Spleen (tissue), 13 donors: ENCODE results near the gene SPATC1L. TPM values are rescaled to one million over a fixed set of nuclear protein-coding genes. Genes with fewer than 3 reads are reported as not detected.
A peak's percentile ranks its signal among the peaks of the same experiment; 100 is the strongest.

Experiments used
- DNase-seq: peaks from one replicate; pipeline ENCODE4 v3.0.0-alpha.2; 2020
- H3K27ac ChIP-seq, 8 donors: fragments of 200-600 bp; sonication (generic) in 7 of 8; 1 replicate in 4 of 8; 2 replicates in 4 of 8; pipeline versions ENCODE4 v1.5.0 to v1.8.0; 2016 to 2021; ENCODE audit warnings: inconsistent platforms in 4 of 8, mild to moderate bottlenecking in 4 of 8, moderate library complexity in 1 of 8
- H3K27me3 ChIP-seq, 7 donors: fragments of 200-600 bp; sonication (generic) in 6 of 7; replicated peaks in 1 of 7; 1 replicate in 4 of 7; 2 replicates in 3 of 7; pipeline versions ENCODE4 v1.5.0 to v1.8.0; 2016 to 2021; ENCODE audit warnings: inconsistent platforms in 3 of 7, mild to moderate bottlenecking in 1 of 7
- H3K36me3 ChIP-seq, 6 donors: fragments of 200-600 bp; sonication (generic) in 5 of 6; 1 replicate in 4 of 6; 2 replicates in 2 of 6; pipeline versions ENCODE4 v1.5.0 to v1.8.0; 2016 to 2021; ENCODE audit warnings: inconsistent platforms in 2 of 6
- H3K4me1 ChIP-seq, 6 donors: fragments of 200-600 bp; sonication (generic) in 5 of 6; 1 replicate in 3 of 6; 2 replicates in 3 of 6; pipeline versions ENCODE4 v1.5.0 to v1.8.0; 2016 to 2021; ENCODE audit warnings: inconsistent platforms in 3 of 6
- H3K4me3 ChIP-seq, 8 donors: fragments of 200-600 bp; sonication (generic) in 7 of 8; 1 replicate in 4 of 8; 2 replicates in 4 of 8; pipeline versions ENCODE4 v1.5.0 to v1.8.0; 2016 to 2021; ENCODE audit warnings: inconsistent platforms in 4 of 8, mild to moderate bottlenecking in 4 of 8, moderate library complexity in 2 of 8
- H3K9me3 ChIP-seq, 8 donors: fragments of 200-600 bp; sonication (generic) in 7 of 8; 1 replicate in 4 of 8; 2 replicates in 4 of 8; pipeline versions ENCODE4 v1.5.0 to v1.8.0; 2016 to 2021; ENCODE audit warnings: inconsistent platforms in 4 of 8
- POLR2A ChIP-seq, 3 donors: fragments of 450-650 bp; IDR thresholded peaks; one replicate each; pipeline ENCODE4 v1.5.1; 2017; ENCODE audit warnings: antibody characterized with exemption in 3 of 3, mild to moderate bottlenecking in 1 of 3
- POLR2AphosphoS5 ChIP-seq, 3 donors: sonication (generic); formaldehyde crosslinking; IDR thresholded peaks; one replicate each; pipeline ENCODE4 v1.5.1; 2017; ENCODE audit warnings: antibody characterized with exemption in 3 of 3
- WGBS, 5 donors: extraction: QIAGEN DNeasy Blood & Tissue Kit in 3 of 5; methylation state at CpG; one replicate each; pipeline versions ENCODE4 v1.1.5 to v1.1.7; 2013 to 2018; 5-methylcytosine and 5-hydroxymethylcytosine counted together
- intact Hi-C: fragments of 100-400 bp; cut with DNase I; formaldehyde crosslinking; loops from one replicate; pipeline ENCODE4 v1.15.0; 2023; ENCODE audit warnings: low total_unique reads
- long read RNA-seq, 2 donors: transcript quantifications; one replicate each; lab custom pipeline, GENCODE V29; 2026
- polyA plus RNA-seq, 3 donors: library from polyadenylated mRNA; stranded (reverse); fragments of 200-250 nt; gene quantifications; one replicate each; pipeline ENCODE4 v1.2.1, GENCODE V29; 2013
- total RNA-seq, 7 donors: library from RNA; depleted of rRNA in 3 of 7; stranded (reverse); fragments of >200 nt in 3 of 7; fragmentation: NEBNext Ultra II Directional in 4 of 7; extraction: Animal tissue kit (Norgen Biotek cat#: 25700) in 4 of 7; gene quantifications; one replicate each; pipeline versions ENCODE4 v1.1.0 to v1.2.1, GENCODE V29; 2016 to 2021
- TF ChIP-seq, protein P1 (sequence below), 11 experiments: fragments of 200-600 bp in 7 of 11; fragments of 450-650 bp in 4 of 11; sonication (generic) in 4 of 11; IDR thresholded peaks in 8 of 11; conservative IDR thresholded peaks in 3 of 11; 1 replicate in 7 of 11; 2 replicates in 4 of 11; pipeline versions ENCODE4 v1.4.0 to v1.8.0; 2016 to 2021; ENCODE audit warnings: antibody characterized with exemption in 11 of 11, inconsistent platforms in 4 of 11, mild to moderate bottlenecking in 1 of 11
- donor health status: healthy with polysubstance abuse.
- donor health status: DM: no; HTN: no; CAD: no; lungs with moderate emphysema.
- donor health status: DM: no; HTN: no; CAD: no.
- donor health status: Bipolar disorder and iron deficiency.
- donor health status: healthy.
- donor health status: DM: no; HTN: no; CAD: no.
- donor health status: DM: yes; HTN: yes; CAD: no.

Gene SPATC1L
- total RNA-seq: 10 to 100 TPM in 2 of 7 donors, 1 to 10 TPM in 5; 4.4 to 10.5 (median 7.7) TPM
- 10 to 100 TPM; 10.8 to 13.4 (median 13.1) TPM for polyA plus RNA-seq
- long read RNA-seq, donor 1, partial matches to known transcripts: 0 of 2 reads
- long read RNA-seq, donor 1, other reads (novel, unspliced or antisense): 0 of 2 reads
- long read RNA-seq, donor 2: 0 reads

DNA sequence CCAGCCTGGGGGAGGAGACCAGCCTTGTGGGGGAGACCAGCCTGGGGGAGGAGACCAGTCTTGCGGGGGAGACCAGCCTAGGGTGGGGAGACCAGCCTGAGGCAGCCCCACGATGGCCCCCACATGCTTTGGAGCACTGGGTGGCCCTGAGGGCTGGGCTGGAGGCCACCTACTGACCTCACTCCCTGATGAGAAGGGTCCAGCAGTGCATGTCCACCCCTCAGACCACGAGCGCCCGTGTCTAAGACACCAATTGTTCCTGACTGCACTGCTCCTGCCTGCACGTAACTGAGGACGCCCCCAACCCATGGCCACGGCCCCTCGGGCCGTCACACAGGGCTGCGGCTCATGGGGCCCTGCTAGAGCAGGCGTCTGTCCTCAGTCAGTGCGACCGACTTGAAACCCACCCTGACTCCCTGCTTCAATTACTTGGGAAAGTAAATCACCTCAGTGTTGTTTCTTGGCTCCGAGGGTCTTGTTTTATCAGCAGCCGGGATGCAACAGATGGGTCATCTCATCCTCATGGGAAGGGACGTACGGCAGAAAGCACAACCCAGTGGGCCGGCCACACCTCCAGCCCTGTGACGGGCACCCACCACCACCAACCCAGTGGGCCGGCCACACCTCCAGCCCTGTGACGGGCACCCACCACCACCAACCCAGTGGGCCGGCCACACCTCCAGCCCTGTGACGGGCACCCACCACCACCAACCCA lies at the start of gene SPATC1L:
SPATC1L (minus strand) TSS at position 550 of the 715 bp plus-strand sequence. CDS start 1,643 bp downstream, outside the sequence.
- intact Hi-C loops: no loop called here
- WGBS, 5 donors: 1 to 65% (median 8%) methylated on average over 18 to 21 of the region's 24 CpGs
- peaks cover 0 to 7% (median 0%) of the 10 kb centered on the region in 7 donors for H3K27me3 ChIP-seq
- peak within 1 kb of the TSS; percentile 70 to 89 (median 82) for H3K27ac ChIP-seq
- peak; percentile 83 for DNase-seq
- H3K36me3 ChIP-seq: peaks cover 0 to under 1% (median 0%) of the 10 kb centered on the region in 6 donors
- peak within 1 kb of the TSS; percentile 36 to 81 (median 58) for H3K4me3 ChIP-seq
- TF ChIP-seq, protein P1, sequence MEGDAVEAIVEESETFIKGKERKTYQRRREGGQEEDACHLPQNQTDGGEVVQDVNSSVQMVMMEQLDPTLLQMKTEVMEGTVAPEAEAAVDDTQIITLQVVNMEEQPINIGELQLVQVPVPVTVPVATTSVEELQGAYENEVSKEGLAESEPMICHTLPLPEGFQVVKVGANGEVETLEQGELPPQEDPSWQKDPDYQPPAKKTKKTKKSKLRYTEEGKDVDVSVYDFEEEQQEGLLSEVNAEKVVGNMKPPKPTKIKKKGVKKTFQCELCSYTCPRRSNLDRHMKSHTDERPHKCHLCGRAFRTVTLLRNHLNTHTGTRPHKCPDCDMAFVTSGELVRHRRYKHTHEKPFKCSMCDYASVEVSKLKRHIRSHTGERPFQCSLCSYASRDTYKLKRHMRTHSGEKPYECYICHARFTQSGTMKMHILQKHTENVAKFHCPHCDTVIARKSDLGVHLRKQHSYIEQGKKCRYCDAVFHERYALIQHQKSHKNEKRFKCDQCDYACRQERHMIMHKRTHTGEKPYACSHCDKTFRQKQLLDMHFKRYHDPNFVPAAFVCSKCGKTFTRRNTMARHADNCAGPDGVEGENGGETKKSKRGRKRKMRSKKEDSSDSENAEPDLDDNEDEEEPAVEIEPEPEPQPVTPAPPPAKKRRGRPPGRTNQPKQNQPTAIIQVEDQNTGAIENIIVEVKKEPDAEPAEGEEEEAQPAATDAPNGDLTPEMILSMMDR (IDR thresholded peaks at IDR 0.05 in 8 of 11, conservative IDR thresholded peaks at IDR 0.05 in 3 of 11): no peak
- TF ChIP-seq POLR2A (IDR thresholded peaks at IDR 0.05): no peak
- no peak for TF ChIP-seq POLR2AphosphoS5 (IDR thresholded peaks at IDR 0.05)
- peaks cover 0 to 33% (median 2%) of the 10 kb centered on the region in 6 donors for H3K4me1 ChIP-seq
- H3K9me3 ChIP-seq: no peaks in the 10 kb centered on the region

GRCh38 chr21:46229923-46230260 lies 45.6 kb upstream of the SPATC1L start:
- WGBS, 5 donors: 91 to 95% (median 92%) methylated on average over 6 of the region's 6 CpGs
- no peak for DNase-seq
- Histone ChIP-seq H3K4me1 (peaks cover 6 to 46% (median 29%) of the 10 kb centered on the region in 6 donors), H3K9me3 (no peaks in the 10 kb centered on the region), H3K36me3 (peaks cover 0 to 36% (median 13%) of the 10 kb centered on the region in 6 donors), H3K27ac (peak overlapping the region in 4 of 8 donors; percentile 47 to 89 (median 84)), H3K4me3 (peak overlapping the region in 5 of 8 donors; percentile 60 to 99 (median 96)), H3K27me3 (no peaks in the 10 kb centered on the region)
- intact Hi-C loops: no loop called here
- no peak for TF ChIP-seq POLR2AphosphoS5 (IDR thresholded peaks at IDR 0.05)
- TF ChIP-seq POLR2A (IDR thresholded peaks at IDR 0.05): no peak
- TF ChIP-seq, protein P1 (IDR thresholded peaks at IDR 0.05 in 8 of 11, conservative IDR thresholded peaks at IDR 0.05 in 3 of 11): no peak

GRCh38 chr21:46229133-46229922 lies 45.1 kb upstream of the SPATC1L start:
- Histone ChIP-seq H3K9me3 (no peaks in the 10 kb centered on the region), H3K4me1 (peaks cover 6 to 46% (median 29%) of the 10 kb centered on the region in 6 donors), H3K27me3 (no peaks in the 10 kb centered on the region), H3K27ac (peak overlapping the region; percentile 42 to 89 (median 56)), H3K36me3 (peaks cover 0 to 30% (median 8%) of the 10 kb centered on the region in 6 donors), H3K4me3 (peak overlapping the region; percentile 48 to 99 (median 90))
- intact Hi-C loops: no loop called here
- 2 to 6% (median 2%) methylated on average over 27 to 72 of the region's 72 CpGs for WGBS, 5 donors
- DNase-seq: peak; percentile 94
- TF ChIP-seq POLR2AphosphoS5 (IDR thresholded peaks at IDR 0.05) (peak in 1 of 3 donors; percentile 43), POLR2A (IDR thresholded peaks at IDR 0.05) (no peak)
- TF ChIP-seq, protein P1 (IDR thresholded peaks at IDR 0.05 in 8 of 11, conservative IDR thresholded peaks at IDR 0.05 in 3 of 11): peak in 10 of 11 experiments; percentile 17 to 84 (median 62)
